Muscle layer of colon (tissue), 2 donors: ENCODE measurements around the gene A1BG.
A peak's percentile ranks its signal among the peaks of the same experiment; 100 is the strongest.

Experiments used
- H3K27ac ChIP-seq: one replicate; pipeline ENCODE4 v1.7.0; 2013; ENCODE audit warnings: low read depth, mild to moderate bottlenecking, low read length, moderate library complexity
- H3K27me3 ChIP-seq, 2 donors: one replicate each; pipeline ENCODE4 v1.7.0; 2013; ENCODE audit warnings: low read length in 2 of 2, mild to moderate bottlenecking in 2 of 2; ENCODE audit not compliant: insufficient read depth in 2 of 2, control insufficient read depth in 1 of 2
- H3K36me3 ChIP-seq: one replicate; pipeline ENCODE4 v1.7.0; 2013; ENCODE audit warnings: mild to moderate bottlenecking, low read length; ENCODE audit not compliant: insufficient read depth
- H3K4me1 ChIP-seq: one replicate; pipeline ENCODE4 v1.7.0; 2013; ENCODE audit warnings: mild to moderate bottlenecking, low read length; ENCODE audit not compliant: insufficient read depth
- H3K4me3 ChIP-seq, 2 donors: one replicate each; pipeline ENCODE4 v1.7.0; 2013; ENCODE audit warnings: low read length in 2 of 2, low read depth in 1 of 2, mild to moderate bottlenecking in 1 of 2, moderate library complexity in 1 of 2
- H3K9ac ChIP-seq: one replicate; pipeline ENCODE4 v1.7.0; 2013; ENCODE audit warnings: low read length
- H3K9me3 ChIP-seq: one replicate; pipeline ENCODE4 v1.7.0; 2013; ENCODE audit warnings: mild to moderate bottlenecking, low read length
- donor health status: abdominal sarcoma.
- donor health status: Adenocarcinoma of cecum.

Gene A1BG

GRCh38 chr19:58395979-58396627 lies 42.8 kb upstream of the A1BG start:
- H3K9me3 ChIP-seq: no peaks in the 10 kb centered on the region
- H3K4me3 ChIP-seq: no peak overlapping the region

GRCh38 chr19:58395220-58395978 lies 42.1 kb upstream of the A1BG start, which contains the start of gene RNF225:
RNF225 (plus strand) TSS chr19:58395656; CDS start chr19:58396090, 434 bp downstream.
- peaks cover 24 to 30% of the 10 kb centered on the region in 2 donors for H3K27me3 ChIP-seq
- H3K36me3 ChIP-seq: peaks cover 27% of the 10 kb centered on the region
- H3K4me3 ChIP-seq: no peak within 1 kb of the TSS
- peaks cover 4% of the 10 kb centered on the region for H3K4me1 ChIP-seq
- no peak within 1 kb of the TSS for H3K27ac ChIP-seq
- H3K9ac ChIP-seq: no peak within 1 kb of the TSS
- H3K9me3 ChIP-seq: no peaks in the 10 kb centered on the region

More at GRCh38 chr19:58395979-58396627, 42.8 kb upstream of the A1BG start:
- H3K36me3 ChIP-seq: peaks cover 27% of the 10 kb centered on the region
- H3K27ac ChIP-seq: no peak overlapping the region
- H3K27me3 ChIP-seq: peaks cover 24 to 30% of the 10 kb centered on the region in 2 donors
- H3K9ac ChIP-seq: no peak overlapping the region
- H3K4me1 ChIP-seq: peaks cover 10% of the 10 kb centered on the region

GRCh38 chr19:58394821-58395219 lies 41.5 kb upstream of the A1BG start:
- no peak overlapping the region for H3K9ac ChIP-seq
- H3K9me3 ChIP-seq: no peaks in the 10 kb centered on the region
- peaks cover 24 to 30% of the 10 kb centered on the region in 2 donors for H3K27me3 ChIP-seq
- no peak overlapping the region for H3K4me3 ChIP-seq
- H3K27ac ChIP-seq: no peak overlapping the region
- peaks cover 27% of the 10 kb centered on the region for H3K36me3 ChIP-seq
- H3K4me1 ChIP-seq: no peaks in the 10 kb centered on the region

- Histone ChIP-seq H3K27me3 (peaks cover 24 to 30% of the 10 kb centered on the region in 2 donors), H3K9me3 (no peaks in the 10 kb centered on the region), H3K36me3 (peaks cover 34% of the 10 kb centered on the region), H3K9ac (no peak overlapping the region), H3K4me1 (peaks cover 6% of the 10 kb centered on the region), H3K4me3 (no peak overlapping the region), H3K27ac (no peak overlapping the region)
These were observed 40.4 kb upstream of the A1BG start for GRCh38 chr19:58393725-58394033.

GRCh38 chr19:58392945-58393724 lies 39.8 kb upstream of the A1BG start:
- no peak overlapping the region for H3K9ac ChIP-seq
- H3K36me3 ChIP-seq: peaks cover 39% of the 10 kb centered on the region
- peaks cover 9% of the 10 kb centered on the region for H3K4me1 ChIP-seq
- H3K27me3 ChIP-seq: peaks cover 21 to 27% of the 10 kb centered on the region in 2 donors
- no peak overlapping the region for H3K27ac ChIP-seq
- H3K4me3 ChIP-seq: no peak overlapping the region
- H3K9me3 ChIP-seq: no peaks in the 10 kb centered on the region

GRCh38 chr19:58388175-58388526 lies 34.9 kb upstream of the A1BG start:
- Histone ChIP-seq H3K9ac (peak overlapping the region; percentile 75), H3K9me3 (no peaks in the 10 kb centered on the region), H3K27me3 (no peaks in the 10 kb centered on the region), H3K36me3 (peaks cover 22% of the 10 kb centered on the region), H3K4me3 (peak overlapping the region in 1 of 2 donors; percentile 98), H3K27ac (no peak overlapping the region), H3K4me1 (peaks cover 27% of the 10 kb centered on the region)

- peaks cover 27% of the 10 kb centered on the region for H3K4me1 ChIP-seq
These were observed 34.3 kb upstream of the A1BG start for GRCh38 chr19:58387338-58388174.

GRCh38 chr19:58386576-58387337 lies 33.5 kb upstream of the A1BG start, which contains the start of gene RPS5:
RPS5 (plus strand) TSS chr19:58387269; CDS start chr19:58388138, 869 bp downstream.
- Histone ChIP-seq H3K27ac (peak within 1 kb of the TSS; percentile 93), H3K9ac (peak within 1 kb of the TSS; percentile 75), H3K36me3 (peaks cover 13% of the 10 kb centered on the region)

More at GRCh38 chr19:58387338-58388174, 34.3 kb upstream of the A1BG start:
- H3K27me3 ChIP-seq: no peaks in the 10 kb centered on the region
- peak overlapping the region; percentile 87 for H3K27ac ChIP-seq
- H3K4me3 ChIP-seq: peak overlapping the region; percentile 82 to 98
- H3K36me3 ChIP-seq: peaks cover 16% of the 10 kb centered on the region
- H3K9ac ChIP-seq: peak overlapping the region; percentile 75
- no peaks in the 10 kb centered on the region for H3K9me3 ChIP-seq

GRCh38 chr19:58385891-58386575 lies 32.7 kb upstream of the A1BG start:
- H3K4me1 ChIP-seq: peaks cover 32% of the 10 kb centered on the region
- peak overlapping the region; percentile 75 for H3K9ac ChIP-seq
- H3K4me3 ChIP-seq: peak overlapping the region; percentile 82 to 98
- peaks cover 13% of the 10 kb centered on the region for H3K36me3 ChIP-seq
- H3K27me3 ChIP-seq: no peaks in the 10 kb centered on the region
- peak overlapping the region; percentile 93 for H3K27ac ChIP-seq
- H3K9me3 ChIP-seq: no peaks in the 10 kb centered on the region

More at GRCh38 chr19:58386576-58387337, 33.5 kb upstream of the A1BG start, which contains the start of gene RPS5:
- H3K4me3 ChIP-seq: peak within 1 kb of the TSS; percentile 82 to 98
- no peaks in the 10 kb centered on the region for H3K9me3 ChIP-seq
- H3K4me1 ChIP-seq: peaks cover 32% of the 10 kb centered on the region
- no peaks in the 10 kb centered on the region for H3K27me3 ChIP-seq
